NCI-H82 treated with DMSO at 0.1 percent for 48 hours (cell line): ENCODE results near the gene ARL4C.
"Not testable (repeated sequence)": the region's sequence is repeated elsewhere in the genome, so short reads cannot be mapped to it uniquely, and the experiment has no call there.

Experiments used
- DNase-seq: peaks from one replicate; lab custom pipeline; 2025; ENCODE audit not compliant: unreplicated experiment; lab: John Stamatoyannopoulos, UW

The ARL4C gene

GRCh38 chr2:234478121-234478858 lies 18.6 kb downstream of the ARL4C start:
- DNase-seq = no peak

- DNase-seq = no peak
Measured at GRCh38 chr2:234476766-234477165, 20.1 kb downstream of the ARL4C start.

- DNase-seq = no peak
Measured at GRCh38 chr2:234474654-234475053, 22.2 kb downstream of the ARL4C start.

DNA sequence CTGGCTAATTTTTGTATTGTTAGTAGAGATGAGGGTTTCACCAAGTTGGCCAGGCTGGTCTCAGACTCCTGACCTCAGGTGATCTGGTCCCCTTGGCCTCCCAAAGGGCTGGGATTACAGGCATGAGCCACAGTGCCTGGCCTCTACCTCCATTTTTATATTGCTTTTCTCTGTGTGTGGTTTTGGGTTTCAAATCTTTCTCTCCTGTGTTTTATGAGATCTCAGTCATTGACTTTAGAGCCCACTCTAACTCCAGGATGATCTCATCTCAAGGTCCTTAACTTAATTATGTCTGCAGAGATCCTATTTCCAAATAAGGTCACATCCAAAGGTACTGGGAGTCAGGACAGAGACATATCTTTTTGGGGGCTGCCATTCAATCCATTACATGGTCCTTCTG lies 24.7 kb downstream of the ARL4C start:
- DNase-seq = no peak

DNA sequence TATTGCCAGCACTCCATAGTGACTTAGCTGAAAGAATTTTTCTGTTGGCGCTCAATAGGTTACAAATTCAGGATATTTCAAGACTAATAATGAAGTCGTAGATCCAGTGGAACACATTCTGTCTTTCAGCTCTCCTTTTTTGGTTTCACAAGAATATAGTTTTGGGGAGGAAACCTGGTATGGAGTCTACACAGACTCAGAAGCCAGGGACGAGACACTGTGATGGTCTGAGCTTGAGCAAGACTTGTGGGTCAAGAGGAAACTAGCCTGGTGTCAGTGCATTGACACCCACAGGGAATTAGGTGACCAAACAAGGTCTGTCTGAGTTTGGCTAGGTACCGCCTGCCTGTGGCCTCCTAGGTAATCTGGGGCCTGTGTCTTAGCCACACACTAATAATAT lies 26.9 kb downstream of the ARL4C start:
- DNase-seq = no peak

- no peak for DNase-seq
Measured at GRCh38 chr2:234469251-234469845, 27.5 kb downstream of the ARL4C start.

- DNase-seq = no peak
Measured at GRCh38 chr2:234468503-234468902, 28.4 kb downstream of the ARL4C start.

DNA sequence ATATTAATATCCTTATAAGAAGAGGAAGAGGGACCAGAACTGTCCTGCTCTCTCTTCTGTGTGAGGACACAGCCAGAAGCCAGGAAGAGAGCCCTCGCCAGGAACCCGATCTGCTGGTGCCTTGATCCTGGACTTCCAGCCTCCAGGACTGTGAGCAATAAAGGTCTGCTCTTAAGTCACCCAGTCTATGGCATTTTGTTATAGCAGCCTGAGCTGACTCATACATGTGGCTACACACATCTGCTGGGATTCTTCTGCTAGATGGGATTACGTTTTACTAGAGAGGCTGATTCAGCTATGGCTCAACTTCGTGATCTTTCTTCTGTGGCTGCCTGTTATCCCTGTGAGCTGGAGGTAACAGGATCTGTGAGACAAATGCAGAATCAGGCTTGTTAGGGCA lies 29.6 kb downstream of the ARL4C start:
- DNase-seq = no peak

DNA sequence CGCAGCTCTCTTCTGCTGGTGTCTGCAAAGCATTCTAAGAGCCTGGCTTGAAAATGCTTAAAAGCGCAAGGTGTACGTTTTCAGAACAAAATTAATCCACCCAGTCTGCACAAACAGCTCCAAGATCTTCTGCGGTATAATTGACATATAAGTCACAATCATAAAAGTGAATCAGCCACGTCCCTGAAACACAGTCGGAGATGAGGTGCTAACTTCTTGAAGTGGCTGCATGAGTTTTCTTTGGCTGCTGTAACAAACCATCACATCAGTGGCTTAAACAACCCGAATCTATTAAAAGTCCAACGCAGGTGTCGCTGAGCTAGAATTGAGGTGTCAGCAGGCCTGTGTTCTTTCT lies 32.6 kb downstream of the ARL4C start:
- no peak for DNase-seq

DNA sequence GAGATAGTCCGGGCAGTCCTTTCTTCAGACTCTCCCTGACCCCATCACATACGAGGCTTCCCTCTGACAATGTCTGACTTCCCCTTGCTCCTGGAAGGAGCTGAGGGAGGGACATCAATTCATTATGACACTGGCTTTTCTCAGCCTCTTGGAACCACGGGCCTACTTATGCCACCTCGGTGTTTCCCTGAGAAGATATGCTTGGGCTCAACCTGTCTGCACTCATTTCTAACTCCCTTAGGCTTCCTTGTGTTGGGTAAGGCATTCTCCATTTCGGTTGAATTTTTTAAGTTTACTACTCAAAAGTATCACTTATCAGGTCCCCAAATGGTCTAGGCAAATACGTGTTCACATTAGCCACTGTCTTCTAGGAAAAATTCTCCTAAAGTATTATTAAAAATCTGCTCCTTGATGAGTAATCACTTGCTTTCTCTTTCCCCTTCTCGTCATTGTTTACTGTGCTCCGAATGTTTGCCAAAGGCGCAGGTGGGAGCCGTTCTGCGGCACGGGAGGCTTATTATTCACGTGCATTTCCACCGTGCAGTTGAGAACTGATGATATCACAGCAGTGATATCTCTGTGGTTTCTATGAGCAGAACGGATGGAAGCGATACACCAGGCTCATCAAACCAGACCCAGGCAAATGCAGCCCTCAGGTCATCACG lies 33.1 kb downstream of the ARL4C start:
- no peak for DNase-seq

DNA sequence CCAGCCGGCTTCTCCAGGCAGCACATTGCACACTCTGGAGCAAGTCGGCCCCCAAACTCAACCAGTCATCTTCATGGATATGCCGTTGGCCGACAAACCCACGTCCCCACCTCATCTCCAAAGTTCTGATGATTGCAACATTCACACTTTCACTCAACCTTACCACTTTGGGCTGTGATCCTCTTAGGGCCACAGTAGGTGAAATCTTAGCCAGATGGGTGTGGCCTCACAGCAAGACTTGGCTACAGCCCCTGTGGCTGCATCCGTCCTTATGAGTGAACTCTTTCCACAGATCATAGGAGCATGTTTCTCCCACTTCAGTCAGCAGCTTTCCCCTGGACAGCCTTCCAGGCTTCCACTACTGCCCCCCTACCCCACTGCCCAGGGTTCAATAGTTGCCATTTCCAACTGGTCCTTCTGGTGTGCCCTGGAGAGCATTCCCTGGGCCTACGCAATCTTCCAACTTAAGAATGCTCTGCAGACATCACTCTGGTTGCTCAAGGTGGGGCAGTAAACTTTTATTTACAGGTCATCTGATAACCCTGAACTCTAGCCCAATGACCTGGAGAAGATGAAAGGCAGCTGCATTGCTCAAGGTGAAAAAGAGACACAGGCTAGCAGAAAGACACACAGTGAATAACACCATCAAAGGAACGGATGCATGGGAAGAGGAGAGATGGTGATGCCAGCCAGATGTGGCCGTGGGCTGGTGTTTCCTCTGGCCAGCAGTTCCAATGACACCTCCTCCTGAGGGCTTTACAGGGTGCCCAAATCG lies 34.5 kb downstream of the ARL4C start:
- no peak for DNase-seq

DNA sequence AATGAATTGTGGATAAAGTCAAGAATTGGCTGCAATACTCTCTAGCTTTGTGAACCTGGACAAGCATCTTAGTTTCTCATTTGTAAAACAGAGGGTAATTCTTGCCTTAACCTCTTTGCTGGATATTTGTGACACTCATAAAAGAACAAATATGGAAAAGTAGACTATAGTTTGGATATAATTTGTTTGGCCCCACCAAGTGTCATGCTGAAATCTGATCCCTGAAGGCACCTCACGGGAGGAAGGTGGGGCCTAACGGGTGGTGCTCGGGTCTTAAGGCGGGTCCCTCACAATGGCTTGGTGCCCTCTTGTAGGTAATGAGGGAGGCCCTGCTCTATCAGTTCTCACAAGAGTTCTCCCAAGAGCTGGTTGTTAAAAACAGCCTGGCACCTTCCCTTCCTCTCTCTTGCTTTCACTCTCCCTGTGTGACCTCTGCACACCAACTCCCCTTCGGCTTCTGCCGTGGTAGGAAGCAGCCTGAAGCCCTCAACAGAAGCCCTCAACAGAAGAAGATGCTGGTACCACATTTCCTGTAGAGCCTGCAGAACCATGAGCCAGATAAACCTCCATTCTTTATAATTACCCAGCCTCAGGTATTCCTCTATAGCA lies 37.4 kb downstream of the ARL4C start:
- no peak for DNase-seq

DNA sequence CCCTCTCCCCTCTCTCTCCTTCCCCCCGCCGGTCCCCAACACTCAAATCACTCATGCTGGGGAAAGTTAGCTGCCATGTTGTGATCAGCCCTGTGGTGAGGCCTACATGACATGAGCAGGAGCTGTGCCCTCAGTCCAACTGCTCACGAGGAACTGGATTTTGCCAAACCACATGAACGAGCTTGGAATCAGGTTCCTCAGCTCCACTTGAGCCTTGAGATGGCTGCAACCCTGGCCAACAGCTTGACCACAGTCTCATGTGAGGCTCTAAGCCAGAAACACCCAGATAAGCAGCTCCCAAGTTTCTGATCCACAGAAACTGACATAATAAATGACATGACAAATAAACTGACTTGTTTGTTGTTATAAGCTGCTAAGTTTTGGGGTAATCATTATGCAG lies 38.4 kb downstream of the ARL4C start:
- DNase-seq = no peak

DNA sequence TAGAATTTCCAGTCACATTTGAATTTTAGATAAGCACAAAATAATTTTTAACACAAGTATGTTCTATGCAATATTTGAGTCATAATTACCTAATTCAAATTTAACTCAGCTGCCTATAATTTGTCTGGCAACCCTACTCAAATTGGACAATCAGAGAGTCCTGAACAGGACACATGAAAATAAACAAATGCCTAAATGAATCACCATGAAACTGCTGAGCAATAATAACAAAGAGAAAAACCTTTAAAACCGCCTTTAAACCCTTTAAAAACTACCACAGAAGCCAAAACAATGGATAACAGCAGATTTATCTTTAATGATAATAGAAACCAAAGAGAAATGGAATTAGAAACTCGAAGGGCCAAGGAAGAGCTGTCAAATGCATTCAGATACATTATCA lies 39.5 kb downstream of the ARL4C start:
- DNase-seq = no peak

DNA sequence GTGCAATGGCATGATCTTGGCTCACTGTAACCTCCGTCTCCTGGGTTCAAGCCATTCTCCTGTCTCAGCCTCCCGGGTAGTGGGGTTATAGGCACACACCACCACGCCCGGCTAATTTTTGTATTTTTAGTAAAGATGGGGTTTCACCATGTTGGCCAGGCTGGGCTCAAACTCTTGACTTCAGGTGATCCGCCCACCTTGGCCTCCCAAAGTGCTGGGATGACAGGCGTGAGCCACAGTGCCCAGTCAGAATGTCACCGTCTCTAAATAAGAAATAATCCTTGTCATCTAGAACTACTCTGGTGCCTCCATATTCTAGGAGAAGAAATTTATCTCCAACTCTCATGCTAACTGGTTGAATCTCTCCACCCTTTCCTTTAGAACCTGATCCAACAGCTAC lies 41.6 kb downstream of the ARL4C start:
- DNase-seq = not testable (repeated sequence)

DNA sequence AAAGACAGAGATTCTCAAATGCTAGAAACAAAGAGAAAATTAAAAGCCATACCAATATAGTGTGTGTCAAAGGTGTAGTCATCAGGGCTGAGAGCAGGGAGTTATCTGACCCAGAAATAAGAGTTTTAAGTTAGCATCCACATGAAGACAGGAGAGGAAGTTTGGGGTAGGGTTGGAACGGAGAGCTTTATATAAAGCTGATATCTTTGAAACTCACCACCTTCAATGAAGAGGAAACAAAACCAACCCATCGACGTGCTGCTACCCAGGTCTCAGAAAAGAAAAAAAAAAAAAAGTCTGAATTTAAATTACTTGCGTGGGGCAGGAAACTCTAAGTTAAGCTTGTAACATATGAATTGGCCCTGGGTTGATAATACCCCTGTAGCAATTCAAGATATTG lies 42.4 kb downstream of the ARL4C start:
- no peak for DNase-seq

GRCh38 chr2:234453216-234453615 lies 43.7 kb downstream of the ARL4C start:
- DNase-seq = no peak

DNA sequence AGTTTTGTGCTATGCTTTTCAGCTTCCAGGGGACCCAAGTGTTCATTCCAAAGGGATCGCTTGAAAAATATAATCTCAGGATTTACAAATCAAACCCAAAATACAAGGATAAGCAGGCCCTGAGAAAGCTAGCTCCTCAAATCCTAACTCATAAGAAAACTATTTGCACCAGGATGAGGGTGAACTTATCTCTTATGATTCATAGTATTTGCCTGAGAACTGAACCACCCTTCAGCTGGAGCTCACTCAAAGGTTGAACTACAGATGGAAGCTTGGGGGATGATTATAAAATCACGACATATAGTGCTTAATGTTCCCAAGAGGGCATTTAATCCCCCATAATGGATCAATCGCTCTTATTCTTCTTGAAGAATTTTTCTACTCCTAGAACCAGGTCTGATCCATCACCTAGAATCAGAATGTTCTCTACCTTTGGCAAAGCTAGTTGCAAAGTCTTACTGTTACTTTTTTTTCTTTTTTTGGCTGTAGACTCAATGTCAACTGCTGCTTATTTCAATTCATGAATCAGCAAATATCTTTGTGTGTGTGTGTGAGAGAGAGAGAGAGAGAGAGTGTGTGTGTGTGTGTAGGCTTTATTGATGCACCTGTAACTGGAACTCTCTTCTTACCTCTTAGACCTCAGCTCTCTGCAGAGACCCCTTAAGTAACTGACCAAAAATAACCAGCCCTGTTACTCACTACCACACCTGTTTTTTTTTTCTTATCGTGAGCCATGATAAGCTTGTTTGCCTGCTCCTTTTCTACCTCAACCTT lies 44.8 kb downstream of the ARL4C start:
- DNase-seq = no peak

DNA sequence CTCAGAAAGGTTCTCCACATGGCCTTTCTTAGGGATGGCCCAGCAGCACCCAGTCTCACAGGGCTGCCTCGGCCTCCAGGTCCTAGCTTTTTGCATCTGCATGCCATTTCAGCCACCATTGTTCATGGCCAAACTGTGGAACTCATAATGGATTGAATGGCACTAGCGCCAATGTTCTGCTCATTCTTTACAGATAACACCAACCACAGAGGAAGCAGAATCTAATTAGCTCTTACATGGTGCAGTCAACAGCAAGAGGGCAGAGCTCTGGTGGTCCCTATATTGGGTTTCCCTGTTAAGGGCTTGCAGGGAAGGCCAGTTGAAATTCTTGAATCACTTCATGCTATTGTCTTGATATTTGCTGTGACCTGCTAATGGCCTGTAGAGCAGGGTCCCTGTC lies 45.6 kb downstream of the ARL4C start:
- no peak for DNase-seq

GRCh38 chr2:234450431-234451124 lies 46.3 kb downstream of the ARL4C start:
- DNase-seq = peak; percentile 67
